ACC112 (cell line): ENCODE results near the gene SENP5.

Experiments used
- H2AFZ ChIP-seq: fragments of 200-600 bp; sonication (generic); one replicate; pipeline ENCODE4 v1.6.0; 2017; ENCODE audit warnings: antibody characterized with exemption, low read length; ENCODE audit not compliant: unreplicated experiment
- H3K27ac ChIP-seq: fragments of 200-600 bp; sonication (generic); 2 replicates; pipeline ENCODE4 v1.5.1; 2014; ENCODE audit warnings: low read depth, mild to moderate bottlenecking, antibody characterized with exemption, low read length, moderate library complexity
- H3K27me3 ChIP-seq: fragments of 200-600 bp; sonication (generic); 2 replicates; pipeline ENCODE4 v1.6.1; 2014; ENCODE audit warnings: mild to moderate bottlenecking, antibody characterized with exemption, low read length, moderate library complexity, mixed read lengths; ENCODE audit not compliant: insufficient read depth
- H3K36me3 ChIP-seq: fragments of 200-600 bp; sonication (generic); 2 replicates; pipeline ENCODE4 v1.6.1; 2016; ENCODE audit warnings: mild to moderate bottlenecking, antibody characterized with exemption, low read length, moderate library complexity, mixed read lengths; ENCODE audit not compliant: insufficient read depth
- H3K4me1 ChIP-seq: fragments of 200-600 bp; sonication (generic); one replicate; pipeline ENCODE4 v1.6.1; 2016; ENCODE audit warnings: low read length, mixed read lengths; ENCODE audit not compliant: insufficient read depth, unreplicated experiment, control insufficient read depth
- H3K4me3 ChIP-seq: fragments of 200-600 bp; sonication (generic); 2 replicates; pipeline ENCODE4 v1.5.1; 2014; ENCODE audit warnings: mild to moderate bottlenecking, low read depth, low read length
- H3K79me2 ChIP-seq: fragments of 200-600 bp; sonication (generic); one replicate; pipeline ENCODE4 v1.6.0; 2016; ENCODE audit warnings: low read length; ENCODE audit not compliant: control insufficient read depth, unreplicated experiment, insufficient read depth

SENP5 gene

DNA sequence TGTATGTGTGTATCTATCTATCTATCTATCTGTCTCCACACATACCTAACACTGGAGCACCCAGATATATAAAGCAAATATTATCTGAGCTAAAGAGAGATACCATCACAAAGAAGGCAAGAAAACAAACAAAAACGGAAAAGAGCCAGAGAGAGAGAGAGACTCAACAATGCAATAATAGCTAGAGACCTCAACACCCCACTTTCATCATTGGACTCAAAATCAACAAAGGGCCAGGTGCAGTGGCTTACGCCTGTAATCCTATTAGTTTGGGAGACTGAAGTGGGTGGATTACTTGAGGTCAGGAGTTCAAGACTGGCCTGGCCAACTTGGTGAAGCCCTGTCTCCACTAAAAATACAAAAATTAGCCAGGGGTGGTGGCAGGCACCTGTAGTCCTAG lies 51.2 kb downstream of the SENP5 start:
- no peaks in the 10 kb centered on the region for H3K27me3 ChIP-seq
- no peak overlapping the region for H3K27ac ChIP-seq
- peaks cover 17% of the 10 kb centered on the region for H3K36me3 ChIP-seq
- H3K4me3 ChIP-seq, result no peak overlapping the region
- no peak overlapping the region for H2AFZ ChIP-seq
- H3K79me2 ChIP-seq, result no peaks in the 10 kb centered on the region
- no peaks in the 10 kb centered on the region for H3K4me1 ChIP-seq

GRCh38 chr3:196920733-196921132 lies 53.0 kb downstream of the SENP5 start:
- H3K27ac ChIP-seq, result no peak overlapping the region
- H3K4me3 ChIP-seq, result no peak overlapping the region
- no peaks in the 10 kb centered on the region for H3K27me3 ChIP-seq
- no peak overlapping the region for H2AFZ ChIP-seq
- no peaks in the 10 kb centered on the region for H3K79me2 ChIP-seq
- H3K4me1 ChIP-seq, result no peaks in the 10 kb centered on the region
- peaks cover 2% of the 10 kb centered on the region for H3K36me3 ChIP-seq

- Histone ChIP-seq H3K27ac (no peak overlapping the region), H3K4me3 (no peak overlapping the region), H2AFZ (no peak overlapping the region), H3K79me2 (no peaks in the 10 kb centered on the region), H3K27me3 (no peaks in the 10 kb centered on the region), H3K4me1 (no peaks in the 10 kb centered on the region), H3K36me3 (peaks cover 8% of the 10 kb centered on the region)
Observed at GRCh38 chr3:196927571-196928453, 60.1 kb downstream of the SENP5 start.

DNA sequence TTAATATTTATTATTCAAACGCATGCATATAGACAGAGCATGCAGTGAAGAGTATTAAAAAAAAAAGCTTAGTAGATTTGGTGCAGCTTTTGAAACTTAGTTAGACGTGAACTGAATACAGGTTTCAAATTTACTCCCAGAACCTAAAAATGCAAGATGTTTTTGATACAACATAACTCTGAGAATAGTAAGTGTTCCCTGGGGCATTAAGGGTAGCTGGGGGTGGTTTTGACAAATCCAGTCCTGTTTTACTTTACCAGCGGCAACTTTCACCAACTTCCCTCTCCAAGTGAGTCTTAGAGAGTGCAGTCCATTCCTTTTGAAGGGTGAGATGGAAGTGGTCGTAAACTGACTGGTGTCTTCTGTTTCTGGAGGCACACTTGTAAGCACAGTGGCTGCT lies 63.4 kb downstream of the SENP5 start:
- Histone ChIP-seq H3K4me3 (no peak overlapping the region), H3K36me3 (peaks cover 22% of the 10 kb centered on the region), H3K27me3 (no peaks in the 10 kb centered on the region), H3K27ac (no peak overlapping the region), H3K79me2 (no peaks in the 10 kb centered on the region), H2AFZ (no peak overlapping the region), H3K4me1 (no peaks in the 10 kb centered on the region)

DNA sequence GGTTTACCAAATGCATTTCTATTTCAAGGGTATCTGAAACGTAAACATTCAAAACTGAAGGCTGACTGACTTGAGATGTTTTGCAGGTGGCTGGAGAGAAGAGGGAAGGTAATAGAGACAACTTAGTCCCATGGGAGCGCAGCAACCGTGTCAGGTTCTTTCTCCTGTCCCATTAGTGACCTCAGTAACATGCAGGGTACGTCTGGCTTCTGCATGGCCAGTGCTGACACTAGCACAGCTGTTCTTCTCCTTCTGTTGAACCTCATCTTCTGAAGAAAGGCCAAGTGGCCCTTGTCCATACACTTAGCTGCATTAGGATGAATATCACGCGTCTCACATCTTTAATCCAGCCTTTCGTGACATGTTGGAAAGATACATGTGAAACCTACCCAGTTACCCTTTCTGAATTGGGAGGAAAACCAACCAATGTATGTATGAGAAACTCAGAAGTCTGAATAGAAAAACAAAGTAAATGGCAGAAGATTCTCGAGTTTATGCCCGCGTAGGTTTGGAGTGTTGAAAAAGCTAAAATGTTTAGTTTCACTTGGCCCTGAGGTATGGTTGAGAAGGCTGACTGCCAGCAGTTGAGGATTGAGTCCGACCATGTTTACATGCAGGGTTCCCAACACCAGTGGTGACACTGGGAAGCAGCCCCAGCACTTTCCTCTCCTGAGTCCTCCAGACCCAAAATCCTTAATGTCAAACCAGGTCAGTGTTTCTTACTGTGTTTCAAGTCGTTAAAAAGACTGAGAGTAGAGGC lies 64.3 kb downstream of the SENP5 start:
- H2AFZ ChIP-seq, result no peak overlapping the region
- no peaks in the 10 kb centered on the region for H3K4me1 ChIP-seq
- no peak overlapping the region for H3K27ac ChIP-seq
- H3K36me3 ChIP-seq, result peaks cover 30% of the 10 kb centered on the region
- H3K4me3 ChIP-seq, result no peak overlapping the region
- no peaks in the 10 kb centered on the region for H3K79me2 ChIP-seq
- H3K27me3 ChIP-seq, result no peaks in the 10 kb centered on the region

DNA sequence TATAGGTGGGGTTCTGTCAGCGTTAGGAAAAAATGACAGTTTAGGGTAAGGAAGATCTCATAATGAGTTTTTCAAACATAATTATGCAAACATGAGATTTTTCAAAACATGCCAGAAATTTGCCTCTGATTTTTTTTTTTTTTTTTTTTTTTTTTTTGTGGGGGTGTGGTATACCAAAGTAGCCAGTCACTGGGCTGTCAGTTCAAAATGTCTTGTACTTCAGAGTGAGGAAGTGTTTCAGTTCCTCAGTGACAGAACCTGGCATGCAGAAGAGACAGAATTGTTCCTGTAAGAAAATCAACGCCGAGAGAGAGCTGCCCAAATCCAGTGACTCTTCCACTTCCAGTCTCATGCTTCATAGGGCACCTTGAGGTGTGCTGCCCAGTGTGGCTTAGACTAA lies 64.9 kb downstream of the SENP5 start:
- Histone ChIP-seq H3K27ac (no peak overlapping the region), H2AFZ (no peak overlapping the region), H3K4me1 (no peaks in the 10 kb centered on the region), H3K79me2 (no peaks in the 10 kb centered on the region), H3K4me3 (no peak overlapping the region), H3K36me3 (peaks cover 36% of the 10 kb centered on the region), H3K27me3 (no peaks in the 10 kb centered on the region)

- Histone ChIP-seq H3K4me3 (no peak overlapping the region), H2AFZ (no peak overlapping the region), H3K36me3 (peaks cover 46% of the 10 kb centered on the region), H3K4me1 (peaks cover 11% of the 10 kb centered on the region), H3K27ac (no peak overlapping the region), H3K79me2 (peaks cover 31% of the 10 kb centered on the region), H3K27me3 (no peaks in the 10 kb centered on the region)
Observed at GRCh38 chr3:196936288-196936687, 68.6 kb downstream of the SENP5 start.

DNA sequence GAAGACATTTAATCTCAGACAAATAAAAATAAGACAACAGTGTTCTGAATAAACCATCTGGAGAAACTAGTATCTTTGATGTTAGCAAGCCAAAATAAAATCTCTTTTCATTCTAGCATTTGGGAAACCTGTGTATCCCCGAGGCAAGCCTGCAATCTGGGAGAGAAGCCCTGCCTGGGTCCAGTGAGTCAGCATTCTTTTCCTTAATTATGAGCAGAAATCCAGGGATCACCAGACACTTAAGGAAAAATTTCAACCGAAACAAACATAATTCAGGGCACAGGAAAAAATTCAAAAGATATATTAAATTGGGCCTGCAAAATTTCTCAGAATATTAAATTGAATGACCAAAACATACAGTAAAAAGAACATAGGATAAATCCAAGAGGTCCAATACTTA lies 70.4 kb downstream of the SENP5 start:
- peaks cover 42% of the 10 kb centered on the region for H3K36me3 ChIP-seq
- H3K27me3 ChIP-seq, result no peaks in the 10 kb centered on the region
- H2AFZ ChIP-seq, result no peak overlapping the region
- H3K4me3 ChIP-seq, result no peak overlapping the region
- H3K4me1 ChIP-seq, result peaks cover 11% of the 10 kb centered on the region
- H3K79me2 ChIP-seq, result peaks cover 43% of the 10 kb centered on the region
- peak overlapping the region; percentile 32; the same call in 1 of the 2 replicates for H3K27ac ChIP-seq

DNA sequence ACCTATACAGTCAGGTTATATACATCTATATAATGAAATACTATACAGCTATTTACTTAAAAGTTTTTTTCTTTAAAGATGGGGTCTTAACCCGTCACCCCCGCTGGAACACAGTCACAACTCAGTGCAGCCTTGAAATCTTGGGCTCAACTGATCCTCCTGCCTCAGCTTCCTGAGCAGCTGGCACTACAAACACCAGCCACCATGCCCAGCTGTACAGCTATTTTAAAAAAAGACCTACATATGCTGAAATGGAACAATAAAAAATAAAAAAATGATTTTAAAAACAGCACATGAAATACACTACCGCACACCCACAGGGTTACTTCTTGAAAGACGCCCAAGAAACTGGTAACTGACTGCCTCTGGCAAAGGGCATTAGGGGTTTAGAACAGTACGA lies 70.9 kb downstream of the SENP5 start:
- peaks cover 42% of the 10 kb centered on the region for H3K36me3 ChIP-seq
- H3K79me2 ChIP-seq, result peaks cover 47% of the 10 kb centered on the region
- no peak overlapping the region for H3K4me3 ChIP-seq
- H2AFZ ChIP-seq, result no peak overlapping the region
- 0 out of 2 replicates have a peak overlapping the region, but pooled peaks have one; percentile 32 for H3K27ac ChIP-seq
- no peaks in the 10 kb centered on the region for H3K27me3 ChIP-seq
- peaks cover 13% of the 10 kb centered on the region for H3K4me1 ChIP-seq

- Histone ChIP-seq H3K4me3 (peak overlapping the region; percentile 97), H3K79me2 (peaks cover 49% of the 10 kb centered on the region), H3K4me1 (peaks cover 15% of the 10 kb centered on the region), H2AFZ (peak overlapping the region; percentile 27), H3K27me3 (no peaks in the 10 kb centered on the region), H3K36me3 (peaks cover 23% of the 10 kb centered on the region), H3K27ac (peak overlapping the region; percentile 93)
Observed at GRCh38 chr3:196941729-196942225, 74.1 kb downstream of the SENP5 start.
